Renal pelvis (tissue), 4 donors: ENCODE results near the gene MPI. TPM values are rescaled to one million over a fixed set of nuclear protein-coding genes. Genes with fewer than 3 reads are reported as not detected.
"Not testable (repeated sequence)": the region's sequence is repeated elsewhere in the genome, so short reads cannot be mapped to it uniquely, and the experiment has no call there.

Source experiments
- DNase-seq: peaks from one replicate; pipeline ENCODE4 v3.0.0-alpha.2; 2013
- polyA plus RNA-seq, 3 donors: library from polyadenylated mRNA; unstranded; fragments of 120-200 nt; gene quantifications; one replicate each; pipeline ENCODE4 v1.2.1, GENCODE V29; 2013; ENCODE audit not compliant: insufficient read length in 3 of 3

MPI gene
- polyA plus RNA-seq, 3 donors: 62.3 to 80.8 (median 75.5) TPM

GRCh38 chr15:74920456-74920855 is 30.6 kb downstream of the MPI start:
- DNase-seq: no peak

- no peak for DNase-seq
Measured at GRCh38 chr15:74924525-74924924, 34.7 kb downstream of the MPI start.

GRCh38 chr15:74928771-74929198 is 38.9 kb downstream of the MPI start:
- no peak for DNase-seq

GRCh38 chr15:74933573-74933972 is 43.7 kb downstream of the MPI start:
- DNase-seq: no peak

- not testable (repeated sequence) for DNase-seq
Measured at GRCh38 chr15:74935193-74935592, 45.4 kb downstream of the MPI start.

GRCh38 chr15:74937272-74937589 is 47.4 kb downstream of the MPI start:
- no peak for DNase-seq

- DNase-seq: peak; percentile 96
Measured at GRCh38 chr15:74937590-74938371, 47.9 kb downstream of the MPI start, which contains the start of gene COX5A. Gene COX5A (minus strand): TSS chr15:74938073. CDS start chr15:74938014, 59 bp downstream.

GRCh38 chr15:74950078-74950908 is 60.5 kb downstream of the MPI start:
- no peak for DNase-seq

- no peak for DNase-seq
Measured at GRCh38 chr15:74951006-74951405, 61.2 kb downstream of the MPI start.

Other genes starting within 250 kb of the MPI start
- 10 to 100 TPM; 39.0 to 45.6 (median 39.2) TPM for gene EDC3, start 194.0 kb upstream of the MPI start, polyA plus RNA-seq
- gene CYP1A1, start 164.5 kb upstream of the MPI start, polyA plus RNA-seq: under 1 TPM in 1 of 3 donors, not detected in 2; 0.04 TPM
- under 1 TPM; 0.09 to 0.21 (median 0.16) TPM for gene CYP1A2, start 141.2 kb upstream of the MPI start, polyA plus RNA-seq
- 10 to 100 TPM; 46.0 to 55.1 (median 47.9) TPM for gene CSK, start 108.0 kb upstream of the MPI start, polyA plus RNA-seq
- gene LMAN1L, start 77.2 kb upstream of the MPI start, polyA plus RNA-seq: under 1 TPM in 1 of 3 donors, not detected in 2; 0.04 TPM
- gene CPLX3, start 63.4 kb upstream of the MPI start, polyA plus RNA-seq: under 1 TPM in 2 of 3 donors, not detected in 1; 0.08 to 0.09 TPM
- 10 to 100 TPM; 33.2 to 34.3 (median 33.6) TPM for gene ULK3, start 46.9 kb upstream of the MPI start, polyA plus RNA-seq
- 10 to 100 TPM; 75.6 to 77.7 (median 77.3) TPM for gene SCAMP2, start 16.7 kb upstream of the MPI start, polyA plus RNA-seq
- gene FAM219B, start 16.8 kb downstream of the MPI start, polyA plus RNA-seq: 10 to 100 TPM; 51.4 to 60.6 (median 60.2) TPM
- 100 to 1,000 TPM; 181 to 230 (median 182) TPM for gene COX5A, start 48.0 kb downstream of the MPI start, polyA plus RNA-seq
- 1 to 10 TPM; 2.5 to 3.9 (median 3.3) TPM for gene RPP25, start 66.7 kb downstream of the MPI start, polyA plus RNA-seq
- gene SCAMP5, start 105.5 kb downstream of the MPI start, polyA plus RNA-seq: 10 to 100 TPM; 23.9 to 30.2 (median 28.4) TPM
- 10 to 100 TPM; 12.1 to 16.9 (median 14.8) TPM for gene PPCDC, start 133.5 kb downstream of the MPI start, polyA plus RNA-seq